ENCODE measurements around the gene MYO1B. TPM values are rescaled to one million over a fixed set of nuclear protein-coding genes. Genes with fewer than 3 reads are reported as not detected.

MYO1B gene
- total and polyA plus RNA-seq, 2 experiments from 2014 or later: 26.4 to 70.6 TPM

GRCh38 chr2:191427031-191427430 is 181.8 kb downstream of the MYO1B start (continued):
- TF ChIP-seq REST (IDR thresholded peaks at IDR 0.05; ENCODE audit: unreplicated experiment) (no peak), NANOG (IDR thresholded peaks at IDR 0.05; ENCODE audit: borderline replicate concordance) (no peak)

- Mint-ChIP-seq H3K4me3 (no peak overlapping the region), H3K9me3 (no peaks in the 10 kb centered on the region), H3K27ac (no peak overlapping the region), H3K36me3 (ENCODE audit: low read depth) (0 out of 3 replicates have a peak, but pooled peaks cover 3% of the 10 kb centered on the region), H3K27me3 (ENCODE audit: insufficient read depth, low read depth, poor library complexity) (no peaks in the 10 kb centered on the region), H3K4me1 (no peaks in the 10 kb centered on the region)
- H3K4me3 ChIP-seq: no peak overlapping the region
- no peaks in the 10 kb centered on the region for H3K36me3 ChIP-seq (ENCODE audit: insufficient read depth)
- H3K4me1 ChIP-seq (ENCODE audit: insufficient read depth): no peaks in the 10 kb centered on the region
- no peaks in the 10 kb centered on the region for H3F3A ChIP-seq (replicated peaks; ENCODE audit: low read depth)
- no peak for DNase-seq (ENCODE audit: low spot score)
- no peak for ATAC-seq
- no peak overlapping the region for H3K27ac ChIP-seq (ENCODE audit: low read depth)
- H4K20me1 ChIP-seq (replicated peaks; ENCODE audit: insufficient read depth): no peaks in the 10 kb centered on the region
- TF ChIP-seq JUNB (IDR thresholded peaks at IDR 0.05; ENCODE audit: unreplicated experiment) (no peak), NANOG (IDR thresholded peaks at IDR 0.05; ENCODE audit: borderline replicate concordance) (no peak), REST (IDR thresholded peaks at IDR 0.05; ENCODE audit: unreplicated experiment) (no peak), EZH2 (IDR thresholded peaks at IDR 0.05; ENCODE audit: low read depth, unreplicated experiment) (no peak), EZH2phosphoT487 (IDR thresholded peaks at IDR 0.05; ENCODE audit: unreplicated experiment) (no peak), ZNF114 (CRISPR knock-in tag; IDR thresholded peaks at IDR 0.05) (no peak), ZNF462 (CRISPR knock-in tag; IDR thresholded peaks at IDR 0.05) (no peak)
- H3K79me2 ChIP-seq (replicated peaks; ENCODE audit: insufficient read depth): no peaks in the 10 kb centered on the region
- peaks cover 9% of the 10 kb centered on the region; the same call in 1 of the 2 replicates for H3K9me2 ChIP-seq (ENCODE audit: insufficient read depth)
- H2AFZ ChIP-seq: no peak overlapping the region
- no peaks in the 10 kb centered on the region for H3K27me3 ChIP-seq (ENCODE audit: insufficient read depth)
- no peak overlapping the region for H3K4me2 ChIP-seq
Measured at GRCh38 chr2:191428141-191428540, 182.9 kb downstream of the MYO1B start.
